Measurements from ENCODE around the gene CMSS1. TPM values are rescaled to one million over a fixed set of nuclear protein-coding genes. Genes with fewer than 3 reads are reported as not detected.

Gene CMSS1
- total and polyA plus RNA-seq, 8 donors: 2.7 to 33.3 (median 22.1) TPM

- Histone ChIP-seq H3K4me1 (no peaks in the 10 kb centered on the region), H3K4me3 (no peak overlapping the region), H3K36me3 (no peaks in the 10 kb centered on the region), H3K27me3 (no peaks in the 10 kb centered on the region), H3K9me3 (no peaks in the 10 kb centered on the region), H3K27ac (no peak overlapping the region)
- TF ChIP-seq EP300 (IDR thresholded peaks at IDR 0.05) (no peak), POLR2A (IDR thresholded peaks at IDR 0.05) (no peak), POLR2AphosphoS5 (IDR thresholded peaks at IDR 0.05) (no peak)
- TF ChIP-seq, protein P1, sequence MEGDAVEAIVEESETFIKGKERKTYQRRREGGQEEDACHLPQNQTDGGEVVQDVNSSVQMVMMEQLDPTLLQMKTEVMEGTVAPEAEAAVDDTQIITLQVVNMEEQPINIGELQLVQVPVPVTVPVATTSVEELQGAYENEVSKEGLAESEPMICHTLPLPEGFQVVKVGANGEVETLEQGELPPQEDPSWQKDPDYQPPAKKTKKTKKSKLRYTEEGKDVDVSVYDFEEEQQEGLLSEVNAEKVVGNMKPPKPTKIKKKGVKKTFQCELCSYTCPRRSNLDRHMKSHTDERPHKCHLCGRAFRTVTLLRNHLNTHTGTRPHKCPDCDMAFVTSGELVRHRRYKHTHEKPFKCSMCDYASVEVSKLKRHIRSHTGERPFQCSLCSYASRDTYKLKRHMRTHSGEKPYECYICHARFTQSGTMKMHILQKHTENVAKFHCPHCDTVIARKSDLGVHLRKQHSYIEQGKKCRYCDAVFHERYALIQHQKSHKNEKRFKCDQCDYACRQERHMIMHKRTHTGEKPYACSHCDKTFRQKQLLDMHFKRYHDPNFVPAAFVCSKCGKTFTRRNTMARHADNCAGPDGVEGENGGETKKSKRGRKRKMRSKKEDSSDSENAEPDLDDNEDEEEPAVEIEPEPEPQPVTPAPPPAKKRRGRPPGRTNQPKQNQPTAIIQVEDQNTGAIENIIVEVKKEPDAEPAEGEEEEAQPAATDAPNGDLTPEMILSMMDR (IDR thresholded peaks at IDR 0.05): no peak
- intact Hi-C loops (cut with DNase I; ENCODE audit: low total_unique reads): no loop called here
- no peak for DNase-seq
- 78 to 96% (median 92%) methylated on average over 4 of the region's 4 CpGs for WGBS, 5 donors
Observed at GRCh38 chr3:100123112-100123511, 305.4 kb downstream of the CMSS1 start.

- Histone ChIP-seq H3K4me1 (no peaks in the 10 kb centered on the region), H3K36me3 (no peaks in the 10 kb centered on the region), H3K9me3 (no peaks in the 10 kb centered on the region), H3K27ac (no peak overlapping the region), H3K27me3 (no peaks in the 10 kb centered on the region), H3K4me3 (no peak overlapping the region)
- WGBS, 5 donors: 80 to 88% (median 83%) methylated on average over 5 of the region's 5 CpGs
- no peak for DNase-seq
- no peak for TF ChIP-seq EP300 (IDR thresholded peaks at IDR 0.05)
- TF ChIP-seq, protein P1 (IDR thresholded peaks at IDR 0.05): no peak
- no peak for TF ChIP-seq POLR2AphosphoS5 (IDR thresholded peaks at IDR 0.05)
- TF ChIP-seq POLR2A (IDR thresholded peaks at IDR 0.05): no peak
- intact Hi-C loops (cut with DNase I; ENCODE audit: low total_unique reads): no loop called here
Observed at GRCh38 chr3:100124201-100124761, 306.6 kb downstream of the CMSS1 start.

DNA sequence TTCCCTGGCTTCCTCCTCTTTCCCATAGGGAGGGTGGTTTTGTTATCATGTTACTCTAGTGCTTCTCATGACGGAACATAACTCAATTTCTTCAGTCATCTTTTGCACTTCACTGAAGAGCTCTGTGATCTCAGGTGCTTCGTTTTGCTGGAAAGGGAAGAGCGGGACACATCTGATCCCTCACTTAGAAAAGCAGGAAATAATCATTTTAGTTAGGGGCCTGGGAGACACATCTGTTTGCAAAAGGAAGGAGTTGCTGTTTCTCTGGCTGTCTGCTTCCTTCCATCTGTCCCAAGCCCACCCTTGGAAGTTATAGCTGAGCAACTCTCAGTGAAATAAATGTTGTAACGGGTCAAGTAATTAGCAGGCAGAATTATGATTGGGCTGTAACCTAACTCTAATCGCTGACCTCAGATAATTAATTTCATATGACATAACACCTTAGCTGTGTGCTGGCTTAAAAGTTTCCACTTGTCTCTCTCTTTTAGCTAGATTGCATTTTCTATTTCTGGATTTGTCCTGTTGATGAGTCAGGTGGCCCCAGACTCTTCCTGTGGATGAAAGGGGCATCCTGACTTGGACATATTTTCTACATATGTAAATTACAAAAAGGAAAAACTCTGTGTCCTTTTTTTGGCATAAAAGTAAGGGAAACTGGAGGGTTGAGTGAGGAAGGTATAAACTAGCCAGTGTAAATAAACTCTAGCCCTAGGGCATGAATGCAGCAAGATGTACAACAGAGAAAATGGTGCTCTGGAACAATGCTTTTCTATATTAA lies 307.7 kb downstream of the CMSS1 start:
- H3K27me3 ChIP-seq: no peaks in the 10 kb centered on the region

GRCh38 chr3:100127792-100128191 lies 310.1 kb downstream of the CMSS1 start:
- 55 to 90% (median 84%) methylated on average over 2 of the region's 2 CpGs for WGBS, 5 donors

More for the DNA sequence above, 307.7 kb downstream of the CMSS1 start:
- H3K36me3 ChIP-seq: no peaks in the 10 kb centered on the region
- no peaks in the 10 kb centered on the region for H3K4me1 ChIP-seq
- 81 to 93% (median 87%) methylated on average over 5 of the region's 5 CpGs for WGBS, 5 donors
- TF ChIP-seq POLR2AphosphoS5 (IDR thresholded peaks at IDR 0.05) (no peak), EP300 (IDR thresholded peaks at IDR 0.05) (no peak), POLR2A (IDR thresholded peaks at IDR 0.05) (no peak)
- TF ChIP-seq, protein P1 (IDR thresholded peaks at IDR 0.05): no peak
- H3K4me3 ChIP-seq: no peak overlapping the region
- DNase-seq: no peak
- no peaks in the 10 kb centered on the region for H3K9me3 ChIP-seq
- intact Hi-C loops (cut with DNase I; ENCODE audit: low total_unique reads): no loop called here
- no peak overlapping the region for H3K27ac ChIP-seq

More at GRCh38 chr3:100127792-100128191, 310.1 kb downstream of the CMSS1 start:
- Histone ChIP-seq H3K9me3 (no peaks in the 10 kb centered on the region), H3K4me3 (no peak overlapping the region), H3K36me3 (no peaks in the 10 kb centered on the region), H3K27me3 (no peaks in the 10 kb centered on the region), H3K27ac (no peak overlapping the region), H3K4me1 (no peaks in the 10 kb centered on the region)
- TF ChIP-seq, protein P1 (IDR thresholded peaks at IDR 0.05): no peak
- TF ChIP-seq POLR2A (IDR thresholded peaks at IDR 0.05): no peak
- TF ChIP-seq EP300 (IDR thresholded peaks at IDR 0.05): no peak
- no peak for TF ChIP-seq POLR2AphosphoS5 (IDR thresholded peaks at IDR 0.05)
- intact Hi-C loops (cut with DNase I; ENCODE audit: low total_unique reads): no loop called here
- no peak for DNase-seq
